ENCODE data around the gene SNX19.

DNA sequence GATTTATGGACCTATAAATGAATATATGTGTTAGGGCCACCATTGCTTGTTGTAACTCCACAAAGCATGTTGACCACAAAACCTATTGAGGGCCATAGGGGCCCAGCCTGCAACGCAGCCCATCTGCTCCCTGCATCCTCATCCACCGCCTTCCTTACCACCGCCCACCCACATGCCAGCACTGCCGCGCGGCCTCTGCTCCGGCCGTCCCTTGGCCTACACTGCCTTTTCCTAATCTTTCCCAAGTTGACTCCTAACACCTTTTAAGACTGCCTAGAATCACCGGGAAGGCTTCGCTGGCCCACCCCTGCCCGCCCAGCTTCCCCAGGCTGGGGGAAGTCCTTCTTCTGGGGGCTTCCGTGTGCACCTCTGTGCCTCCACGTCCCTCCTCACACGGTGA, 55.0 kb downstream of the SNX19 start:
- TF ChIP-seq, protein P1, sequence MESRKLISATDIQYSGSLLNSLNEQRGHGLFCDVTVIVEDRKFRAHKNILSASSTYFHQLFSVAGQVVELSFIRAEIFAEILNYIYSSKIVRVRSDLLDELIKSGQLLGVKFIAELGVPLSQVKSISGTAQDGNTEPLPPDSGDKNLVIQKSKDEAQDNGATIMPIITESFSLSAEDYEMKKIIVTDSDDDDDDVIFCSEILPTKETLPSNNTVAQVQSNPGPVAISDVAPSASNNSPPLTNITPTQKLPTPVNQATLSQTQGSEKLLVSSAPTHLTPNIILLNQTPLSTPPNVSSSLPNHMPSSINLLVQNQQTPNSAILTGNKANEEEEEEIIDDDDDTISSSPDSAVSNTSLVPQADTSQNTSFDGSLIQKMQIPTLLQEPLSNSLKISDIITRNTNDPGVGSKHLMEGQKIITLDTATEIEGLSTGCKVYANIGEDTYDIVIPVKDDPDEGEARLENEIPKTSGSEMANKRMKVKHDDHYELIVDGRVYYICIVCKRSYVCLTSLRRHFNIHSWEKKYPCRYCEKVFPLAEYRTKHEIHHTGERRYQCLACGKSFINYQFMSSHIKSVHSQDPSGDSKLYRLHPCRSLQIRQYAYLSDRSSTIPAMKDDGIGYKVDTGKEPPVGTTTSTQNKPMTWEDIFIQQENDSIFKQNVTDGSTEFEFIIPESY (IDR thresholded peaks at IDR 0.05; ENCODE audit: borderline replicate concordance, low read depth) = no peak
- TF ChIP-seq TAF1 (IDR thresholded peaks at IDR 0.05; ENCODE audit: borderline replicate concordance, low read depth, low read length) = no peak
- TF ChIP-seq, protein P2, sequence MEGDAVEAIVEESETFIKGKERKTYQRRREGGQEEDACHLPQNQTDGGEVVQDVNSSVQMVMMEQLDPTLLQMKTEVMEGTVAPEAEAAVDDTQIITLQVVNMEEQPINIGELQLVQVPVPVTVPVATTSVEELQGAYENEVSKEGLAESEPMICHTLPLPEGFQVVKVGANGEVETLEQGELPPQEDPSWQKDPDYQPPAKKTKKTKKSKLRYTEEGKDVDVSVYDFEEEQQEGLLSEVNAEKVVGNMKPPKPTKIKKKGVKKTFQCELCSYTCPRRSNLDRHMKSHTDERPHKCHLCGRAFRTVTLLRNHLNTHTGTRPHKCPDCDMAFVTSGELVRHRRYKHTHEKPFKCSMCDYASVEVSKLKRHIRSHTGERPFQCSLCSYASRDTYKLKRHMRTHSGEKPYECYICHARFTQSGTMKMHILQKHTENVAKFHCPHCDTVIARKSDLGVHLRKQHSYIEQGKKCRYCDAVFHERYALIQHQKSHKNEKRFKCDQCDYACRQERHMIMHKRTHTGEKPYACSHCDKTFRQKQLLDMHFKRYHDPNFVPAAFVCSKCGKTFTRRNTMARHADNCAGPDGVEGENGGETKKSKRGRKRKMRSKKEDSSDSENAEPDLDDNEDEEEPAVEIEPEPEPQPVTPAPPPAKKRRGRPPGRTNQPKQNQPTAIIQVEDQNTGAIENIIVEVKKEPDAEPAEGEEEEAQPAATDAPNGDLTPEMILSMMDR (IDR thresholded peaks at IDR 0.05) = no peak

Measured in SK-N-SH (cell line).